RWPE2 (cell line): ENCODE data around the gene ARHGEF28.

ENCODE experiments used
- ATAC-seq: fragments of 200-7000 bp; cut with Tn5 transposase; 3 replicates; pipeline ENCODE4 v1.9.1; 2021; ENCODE audit warnings: low read depth
- DNase-seq: peaks from one replicate; pipeline ENCODE4 v3.0.0-alpha.2; 2020; ENCODE audit warnings: low spot score
- H3K27ac ChIP-seq: fragments of 450-650 bp; 2 replicates; pipeline ENCODE4 v1.5.1; 2017; ENCODE audit warnings: mild to moderate bottlenecking; ENCODE audit not compliant: poor library complexity, severe bottlenecking
- H3K27me3 ChIP-seq: fragments of 250-450 bp; sonication (Bioruptor Pico); 2 replicates; pipeline ENCODE4 v1.5.1; 2021; ENCODE audit warnings: mild to moderate bottlenecking, moderate library complexity; ENCODE audit not compliant: insufficient read depth, poor library complexity, severe bottlenecking
- H3K36me3 ChIP-seq: fragments of 250-450 bp; sonication (Bioruptor Pico); 2 replicates; pipeline ENCODE4 v1.5.1; 2020; ENCODE audit warnings: low read depth, mild to moderate bottlenecking, moderate library complexity
- H3K4me1 ChIP-seq: fragments of 250-450 bp; sonication (Bioruptor Pico); 2 replicates; pipeline ENCODE4 v1.5.1; 2021; ENCODE audit warnings: mild to moderate bottlenecking, moderate library complexity; ENCODE audit not compliant: insufficient read depth, poor library complexity, severe bottlenecking
- H3K4me3 ChIP-seq: fragments of 250-450 bp; sonication (Bioruptor Pico); 2 replicates; pipeline ENCODE4 v1.5.1; 2021; ENCODE audit warnings: mild to moderate bottlenecking, moderate library complexity; ENCODE audit not compliant: severe bottlenecking
- H3K9me3 ChIP-seq: fragments of 250-450 bp; sonication (Bioruptor Pico); 2 replicates; pipeline ENCODE4 v1.5.1; 2021; ENCODE audit warnings: mild to moderate bottlenecking, moderate library complexity; ENCODE audit not compliant: severe bottlenecking
- CTCF ChIP-seq: fragments of 450-650 bp; IDR thresholded peaks from one replicate; pipeline ENCODE4 v1.5.1; 2017; ENCODE audit warnings: mild to moderate bottlenecking, moderate library complexity; ENCODE audit not compliant: poor library complexity, severe bottlenecking

The ARHGEF28 gene

GRCh38 chr5:73805449-73805848, 179.5 kb downstream of the ARHGEF28 start:
- no peak overlapping the region for H3K27ac ChIP-seq
- H3K4me1 ChIP-seq = no peaks in the 10 kb centered on the region
- H3K4me3 ChIP-seq = no peak overlapping the region
- no peaks in the 10 kb centered on the region for H3K27me3 ChIP-seq
- H3K9me3 ChIP-seq = no peaks in the 10 kb centered on the region
- ATAC-seq = no peak
- peaks cover 33% of the 10 kb centered on the region for H3K36me3 ChIP-seq
- no peak for DNase-seq
- no peak for TF ChIP-seq CTCF

- no peak for DNase-seq
- no peak for ATAC-seq
- Histone ChIP-seq H3K4me1 (peaks cover 18% of the 10 kb centered on the region), H3K4me3 (no peak overlapping the region), H3K27ac (no peak overlapping the region), H3K9me3 (no peaks in the 10 kb centered on the region), H3K36me3 (peaks cover 28% of the 10 kb centered on the region), H3K27me3 (no peaks in the 10 kb centered on the region)
- TF ChIP-seq CTCF = no peak
Measured at GRCh38 chr5:73808911-73809310, 182.9 kb downstream of the ARHGEF28 start.

- peaks cover 30% of the 10 kb centered on the region for H3K36me3 ChIP-seq
- TF ChIP-seq CTCF = no peak
- DNase-seq = no peak
- H3K27ac ChIP-seq = no peak overlapping the region
- H3K4me1 ChIP-seq = peaks cover 24% of the 10 kb centered on the region
- H3K9me3 ChIP-seq = no peaks in the 10 kb centered on the region
- H3K27me3 ChIP-seq = no peaks in the 10 kb centered on the region
- no peak for ATAC-seq
- H3K4me3 ChIP-seq = no peak overlapping the region
Measured at GRCh38 chr5:73810429-73810828, 184.4 kb downstream of the ARHGEF28 start.

GRCh38 chr5:73812457-73812856, 186.5 kb downstream of the ARHGEF28 start:
- DNase-seq = no peak
- Histone ChIP-seq H3K27me3 (no peaks in the 10 kb centered on the region), H3K9me3 (no peaks in the 10 kb centered on the region), H3K4me3 (no peak overlapping the region), H3K36me3 (peaks cover 39% of the 10 kb centered on the region), H3K4me1 (peaks cover 40% of the 10 kb centered on the region), H3K27ac (no peak overlapping the region)
- no peak for TF ChIP-seq CTCF
- ATAC-seq = no peak

- peaks cover 45% of the 10 kb centered on the region for H3K4me1 ChIP-seq
- DNase-seq (no peak), ATAC-seq (peak; percentile 8; the same call in 1 of the 3 replicates)
- no peak for TF ChIP-seq CTCF
- H3K4me3 ChIP-seq = no peak overlapping the region
- peaks cover 45% of the 10 kb centered on the region for H3K36me3 ChIP-seq
- H3K27me3 ChIP-seq = no peaks in the 10 kb centered on the region
- H3K9me3 ChIP-seq = no peaks in the 10 kb centered on the region
- no peak overlapping the region for H3K27ac ChIP-seq
Measured at GRCh38 chr5:73812962-73813588, 187.1 kb downstream of the ARHGEF28 start.
